GM10847 (cell line): ENCODE data around the gene SERPINA1.

Source experiments
- POLR2A ChIP-seq: IDR thresholded peaks from 2 replicates; pipeline ENCODE4 v1.6.1; 2011; ENCODE audit not compliant: insufficient read length; ENCODE audit errors: extremely low read depth

Gene SERPINA1

GRCh38 chr14:94367347-94368242 lies 20.8 kb downstream of the SERPINA1 start:
- no peak for TF ChIP-seq POLR2A

GRCh38 chr14:94366146-94366915 lies 22.1 kb downstream of the SERPINA1 start, which contains the start of gene SERPINA2:
Gene SERPINA2, minus strand, starts transcription at chr14:94366698.
- TF ChIP-seq POLR2A: no peak

GRCh38 chr14:94365624-94366023 lies 22.8 kb downstream of the SERPINA1 start:
- TF ChIP-seq POLR2A: no peak

GRCh38 chr14:94364964-94365363 lies 23.4 kb downstream of the SERPINA1 start:
- TF ChIP-seq POLR2A: no peak

GRCh38 chr14:94364037-94364436 lies 24.4 kb downstream of the SERPINA1 start:
- no peak for TF ChIP-seq POLR2A

GRCh38 chr14:94363151-94363624 lies 25.2 kb downstream of the SERPINA1 start:
- no peak for TF ChIP-seq POLR2A

GRCh38 chr14:94362614-94363133 lies 25.7 kb downstream of the SERPINA1 start:
- TF ChIP-seq POLR2A: no peak

- no peak for TF ChIP-seq POLR2A
Measured at GRCh38 chr14:94361682-94362081, 26.7 kb downstream of the SERPINA1 start.

- TF ChIP-seq POLR2A: no peak
Measured at GRCh38 chr14:94360945-94361565, 27.3 kb downstream of the SERPINA1 start.

GRCh38 chr14:94357166-94357565 lies 31.2 kb downstream of the SERPINA1 start:
- TF ChIP-seq POLR2A: no peak

GRCh38 chr14:94356379-94357056 lies 31.9 kb downstream of the SERPINA1 start:
- no peak for TF ChIP-seq POLR2A

GRCh38 chr14:94355191-94355794 lies 33.1 kb downstream of the SERPINA1 start:
- TF ChIP-seq POLR2A: no peak

- TF ChIP-seq POLR2A: no peak
Measured at GRCh38 chr14:94354638-94355185, 33.7 kb downstream of the SERPINA1 start.

- no peak for TF ChIP-seq POLR2A
Measured at GRCh38 chr14:94349276-94349675, 39.1 kb downstream of the SERPINA1 start.
